22Rv1 (cell line): ENCODE data around the gene PTPDC1.

ENCODE experiments used
- ZFX ChIP-seq: fragments of 450-650 bp; IDR thresholded peaks from 2 replicates; pipeline ENCODE4 v1.6.1; 2017; ENCODE audit warnings: antibody characterized with exemption, borderline replicate concordance
- TF ChIP-seq, protein P1 (sequence below): fragments of 450-650 bp; IDR thresholded peaks from 2 replicates; pipeline ENCODE4 v1.5.1; 2017; ENCODE audit warnings: mild to moderate bottlenecking

DNA sequence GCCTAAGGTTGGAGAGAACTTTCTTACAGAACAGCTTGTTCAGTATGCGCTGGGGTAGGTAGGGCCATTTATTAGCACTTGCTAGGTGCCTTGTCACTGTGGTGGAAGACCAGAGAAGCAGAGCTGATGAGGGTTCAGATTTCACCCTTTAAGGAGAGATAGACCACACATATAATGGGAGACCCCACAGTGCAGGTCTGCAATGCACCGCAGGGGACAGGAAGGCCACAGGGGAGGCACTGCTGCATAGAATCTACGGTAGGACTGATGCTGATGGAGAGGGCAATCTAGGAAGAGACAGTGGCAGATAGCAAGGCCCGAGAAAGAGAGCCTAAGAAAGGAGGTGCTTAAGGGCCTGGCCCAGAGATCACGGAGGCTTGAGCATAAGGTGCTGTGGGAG, 64.2 kb downstream of the PTPDC1 start:
- TF ChIP-seq, protein P1, sequence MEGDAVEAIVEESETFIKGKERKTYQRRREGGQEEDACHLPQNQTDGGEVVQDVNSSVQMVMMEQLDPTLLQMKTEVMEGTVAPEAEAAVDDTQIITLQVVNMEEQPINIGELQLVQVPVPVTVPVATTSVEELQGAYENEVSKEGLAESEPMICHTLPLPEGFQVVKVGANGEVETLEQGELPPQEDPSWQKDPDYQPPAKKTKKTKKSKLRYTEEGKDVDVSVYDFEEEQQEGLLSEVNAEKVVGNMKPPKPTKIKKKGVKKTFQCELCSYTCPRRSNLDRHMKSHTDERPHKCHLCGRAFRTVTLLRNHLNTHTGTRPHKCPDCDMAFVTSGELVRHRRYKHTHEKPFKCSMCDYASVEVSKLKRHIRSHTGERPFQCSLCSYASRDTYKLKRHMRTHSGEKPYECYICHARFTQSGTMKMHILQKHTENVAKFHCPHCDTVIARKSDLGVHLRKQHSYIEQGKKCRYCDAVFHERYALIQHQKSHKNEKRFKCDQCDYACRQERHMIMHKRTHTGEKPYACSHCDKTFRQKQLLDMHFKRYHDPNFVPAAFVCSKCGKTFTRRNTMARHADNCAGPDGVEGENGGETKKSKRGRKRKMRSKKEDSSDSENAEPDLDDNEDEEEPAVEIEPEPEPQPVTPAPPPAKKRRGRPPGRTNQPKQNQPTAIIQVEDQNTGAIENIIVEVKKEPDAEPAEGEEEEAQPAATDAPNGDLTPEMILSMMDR = no peak
- TF ChIP-seq ZFX = no peak
